Measurements from ENCODE around the gene PABPC3. TPM values are rescaled to one million over a fixed set of nuclear protein-coding genes. Genes with fewer than 3 reads are reported as not detected.

PABPC3 gene
- total RNA-seq, 1 experiment from 2014 or later, result 0.39 TPM

DNA sequence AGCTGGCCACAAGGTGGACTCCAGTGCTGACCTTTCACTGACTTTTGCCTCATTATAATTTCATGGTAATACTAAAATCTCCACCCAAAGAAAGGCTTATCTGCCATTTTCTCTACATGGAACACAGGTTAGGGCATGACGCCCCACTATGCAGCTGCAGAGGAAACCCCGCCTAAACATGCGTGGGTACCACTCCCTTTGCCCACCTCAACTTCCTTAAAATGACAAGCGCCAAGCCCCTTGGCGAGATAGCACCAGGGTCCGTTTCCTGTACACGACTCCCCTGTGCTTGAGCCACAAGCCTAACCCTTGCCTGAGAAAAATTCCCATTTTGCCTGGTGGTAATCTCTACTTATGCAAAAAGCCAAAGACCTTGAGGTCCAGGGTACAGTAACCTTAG, 36.0 kb upstream of the PABPC3 start:
- Histone ChIP-seq H3K4me3 (no peak overlapping the region), H3K4me2 (no peak overlapping the region), H3K4me1 (replicated peaks; ENCODE audit: insufficient read depth) (no peaks in the 10 kb centered on the region), H3K36me3 (ENCODE audit: low read depth) (no peaks in the 10 kb centered on the region), H3K27ac (no peak overlapping the region), H4K20me1 (ENCODE audit: insufficient read depth) (no peaks in the 10 kb centered on the region), H3F3A (ENCODE audit: insufficient read depth, low read depth) (no peaks in the 10 kb centered on the region), H2AFZ (no peak overlapping the region), H3K27me3 (ENCODE audit: insufficient read depth, low read depth) (peaks cover 82% of the 10 kb centered on the region), H3K9me2 (ENCODE audit: insufficient read depth) (no peaks in the 10 kb centered on the region), H3K9me3 (ENCODE audit: insufficient read depth, low read depth) (no peaks in the 10 kb centered on the region), H3K79me2 (ENCODE audit: low read depth) (no peaks in the 10 kb centered on the region)
- TF ChIP-seq, protein P1, sequence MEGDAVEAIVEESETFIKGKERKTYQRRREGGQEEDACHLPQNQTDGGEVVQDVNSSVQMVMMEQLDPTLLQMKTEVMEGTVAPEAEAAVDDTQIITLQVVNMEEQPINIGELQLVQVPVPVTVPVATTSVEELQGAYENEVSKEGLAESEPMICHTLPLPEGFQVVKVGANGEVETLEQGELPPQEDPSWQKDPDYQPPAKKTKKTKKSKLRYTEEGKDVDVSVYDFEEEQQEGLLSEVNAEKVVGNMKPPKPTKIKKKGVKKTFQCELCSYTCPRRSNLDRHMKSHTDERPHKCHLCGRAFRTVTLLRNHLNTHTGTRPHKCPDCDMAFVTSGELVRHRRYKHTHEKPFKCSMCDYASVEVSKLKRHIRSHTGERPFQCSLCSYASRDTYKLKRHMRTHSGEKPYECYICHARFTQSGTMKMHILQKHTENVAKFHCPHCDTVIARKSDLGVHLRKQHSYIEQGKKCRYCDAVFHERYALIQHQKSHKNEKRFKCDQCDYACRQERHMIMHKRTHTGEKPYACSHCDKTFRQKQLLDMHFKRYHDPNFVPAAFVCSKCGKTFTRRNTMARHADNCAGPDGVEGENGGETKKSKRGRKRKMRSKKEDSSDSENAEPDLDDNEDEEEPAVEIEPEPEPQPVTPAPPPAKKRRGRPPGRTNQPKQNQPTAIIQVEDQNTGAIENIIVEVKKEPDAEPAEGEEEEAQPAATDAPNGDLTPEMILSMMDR (conservative IDR thresholded peaks at IDR 0.05), result no peak
- no peak for TF ChIP-seq EZH2 (IDR thresholded peaks at IDR 0.05; ENCODE audit: low read depth)
- intact Hi-C loops (cut with micrococcal nuclease; ENCODE audit: unreplicated experiment), result no loop called here
- DNase-seq, result no peak
- CTCF ChIA-PET, result no interaction called here
- no TSS peak for BruUV-seq (replicated peaks)
- POLR2A ChIA-PET (ENCODE audit: unreplicated experiment), result no interaction called here

DNA sequence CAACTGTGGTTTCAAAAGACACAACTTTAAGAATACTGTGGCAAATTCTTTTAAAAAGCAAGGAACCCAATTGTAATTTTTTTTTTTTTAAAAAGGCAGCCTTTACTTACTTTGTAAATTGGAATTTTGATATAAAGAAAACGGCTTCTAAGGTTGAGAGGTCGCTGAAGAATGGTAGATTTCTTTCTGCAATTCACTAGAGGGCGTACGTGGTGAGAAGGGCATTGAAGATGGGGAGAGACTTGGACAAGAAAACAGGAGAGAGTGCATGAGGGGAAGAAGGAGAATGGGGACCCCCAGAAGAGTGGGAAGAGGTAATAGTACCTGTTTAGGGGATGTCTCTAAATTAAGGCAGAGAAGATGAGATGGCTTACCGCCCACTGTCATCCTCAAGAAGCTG, 33.5 kb upstream of the PABPC3 start:
- no peaks in the 10 kb centered on the region for H3K9me2 ChIP-seq (ENCODE audit: insufficient read depth)
- no peaks in the 10 kb centered on the region for H4K20me1 ChIP-seq (ENCODE audit: insufficient read depth)
- H3K79me2 ChIP-seq (ENCODE audit: low read depth), result no peaks in the 10 kb centered on the region
- ChIA-PET POLR2A (ENCODE audit: unreplicated experiment) (no interaction called here), CTCF (no interaction called here)
- H3K36me3 ChIP-seq (ENCODE audit: low read depth), result no peaks in the 10 kb centered on the region
- no TSS peak for BruUV-seq (replicated peaks)
- intact Hi-C loops (cut with micrococcal nuclease; ENCODE audit: unreplicated experiment), result no loop called here
- H3F3A ChIP-seq (ENCODE audit: insufficient read depth, low read depth), result no peaks in the 10 kb centered on the region
- H3K4me1 ChIP-seq (replicated peaks; ENCODE audit: insufficient read depth), result no peaks in the 10 kb centered on the region
- H3K4me3 ChIP-seq, result no peak overlapping the region
- H2AFZ ChIP-seq, result no peak overlapping the region
- H3K4me2 ChIP-seq, result no peak overlapping the region
- H3K9me3 ChIP-seq (ENCODE audit: insufficient read depth, low read depth), result no peaks in the 10 kb centered on the region
- no peak overlapping the region for H3K27ac ChIP-seq
- no peak for DNase-seq
- TF ChIP-seq, protein P1 (conservative IDR thresholded peaks at IDR 0.05), result no peak; the same call in 1 of the 2 replicates
- H3K27me3 ChIP-seq (ENCODE audit: insufficient read depth, low read depth), result peaks cover 88% of the 10 kb centered on the region

DNA sequence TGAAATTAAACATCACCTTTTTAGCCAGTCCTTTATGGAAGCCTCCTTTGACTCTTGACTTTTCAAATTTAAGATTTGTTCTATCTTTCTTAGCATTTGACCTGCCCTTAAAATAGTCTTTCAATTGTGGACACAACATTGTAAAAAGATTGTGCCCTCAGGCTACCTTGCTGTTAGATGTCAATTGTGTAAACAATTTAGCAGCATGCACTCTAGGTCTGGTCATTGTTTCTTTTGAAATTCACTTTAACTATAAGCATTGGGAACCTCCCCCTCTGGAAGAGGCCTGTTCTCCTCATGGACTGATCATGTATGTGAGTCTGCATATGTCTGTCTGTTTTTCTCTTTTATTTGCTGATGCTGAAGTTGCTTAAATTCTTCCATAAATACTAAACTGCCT, 31.5 kb upstream of the PABPC3 start:
- TF ChIP-seq, protein P1 (conservative IDR thresholded peaks at IDR 0.05), result no peak
- no peak for TF ChIP-seq EZH2 (IDR thresholded peaks at IDR 0.05; ENCODE audit: low read depth)
- ChIA-PET CTCF (no interaction called here), POLR2A (ENCODE audit: unreplicated experiment) (no interaction called here)
- Histone ChIP-seq H3K4me3 (no peak overlapping the region), H3K4me2 (no peak overlapping the region), H3K27ac (no peak overlapping the region), H3K36me3 (ENCODE audit: low read depth) (no peaks in the 10 kb centered on the region), H3K79me2 (ENCODE audit: low read depth) (no peaks in the 10 kb centered on the region), H2AFZ (no peak overlapping the region), H3K27me3 (ENCODE audit: insufficient read depth, low read depth) (peaks cover 87% of the 10 kb centered on the region), H3K4me1 (replicated peaks; ENCODE audit: insufficient read depth) (no peaks in the 10 kb centered on the region), H3F3A (ENCODE audit: insufficient read depth, low read depth) (no peaks in the 10 kb centered on the region), H3K9me2 (ENCODE audit: insufficient read depth) (no peaks in the 10 kb centered on the region), H4K20me1 (ENCODE audit: insufficient read depth) (no peaks in the 10 kb centered on the region), H3K9me3 (ENCODE audit: insufficient read depth, low read depth) (no peaks in the 10 kb centered on the region)
- DNase-seq, result no peak
- BruUV-seq (replicated peaks), result no TSS peak
- intact Hi-C loops (cut with micrococcal nuclease; ENCODE audit: unreplicated experiment), result no loop called here

Measured in PC-9 (cell line).